Caco-2 (cell line): ENCODE results near the gene TDRD10. TPM values are rescaled to one million over a fixed set of nuclear protein-coding genes. Genes with fewer than 3 reads are reported as not detected.

ENCODE experiments used
- BruUV-seq: library from RNA; stranded (reverse); fragments of 400-500 nt; replicated peaks from 2 replicates; lab custom pipeline; 2021; lab: Mats Ljungman, UMichigan
- CTCF ChIA-PET: fragments of 300-600 bp; sonication (Branson Sonifier 250); formaldehyde crosslinking; loops from one replicate; lab custom pipeline; 2022; ENCODE audit warnings: antibody characterized with exemption; lab: Charles Lee
- POLR2A ChIA-PET: fragments of 300-600 bp; sonication (Branson Sonifier 250); formaldehyde crosslinking; loops from one replicate; lab custom pipeline; 2022; ENCODE audit warnings: antibody characterized with exemption; lab: Charles Lee
- DNase-seq, 2 experiments: peaks; one replicate each; pipeline versions ENCODE4 v3.0.0 to v3.0.0-alpha.2; 2020 to 2022
- H3K27me3 ChIP-seq: replicated peaks from 2 replicates; pipeline ENCODE4 v1.6.0; 2011; ENCODE audit warnings: low read length; ENCODE audit not compliant: control insufficient read depth, insufficient read depth
- H3K36me3 ChIP-seq: 2 replicates; pipeline ENCODE4 v1.5.1; 2011; ENCODE audit warnings: low read length; ENCODE audit not compliant: control insufficient read depth, insufficient read depth
- H3K4me1 ChIP-seq: fragments of 250-450 bp; sonication (Bioruptor Pico); 2 replicates; pipeline ENCODE4 v1.5.1; 2020; ENCODE audit warnings: mild to moderate bottlenecking
- H3K4me3 ChIP-seq: 2 replicates; pipeline ENCODE4 v1.5.1; 2011; ENCODE audit warnings: low read depth, mild to moderate bottlenecking, control low read depth, low read length
- H3K9me3 ChIP-seq: fragments of 250-450 bp; sonication (Bioruptor Pico); 2 replicates; pipeline ENCODE4 v1.5.1; 2020; ENCODE audit warnings: mild to moderate bottlenecking, moderate library complexity
- H3K27ac Mint-ChIP-seq: one replicate; pipeline ENCODE4 v1.8.0; 2022; ENCODE audit warnings: mixed read lengths; ENCODE audit not compliant: unreplicated experiment
- H3K27me3 Mint-ChIP-seq: one replicate; pipeline ENCODE4 v1.8.0; 2022; ENCODE audit warnings: mixed read lengths; ENCODE audit not compliant: insufficient read depth, unreplicated experiment
- H3K36me3 Mint-ChIP-seq: one replicate; pipeline ENCODE4 v1.8.0; 2022; ENCODE audit warnings: mild to moderate bottlenecking, mixed read lengths; ENCODE audit not compliant: insufficient read depth, unreplicated experiment
- H3K4me1 Mint-ChIP-seq: one replicate; pipeline ENCODE4 v1.8.0; 2022; ENCODE audit warnings: low read depth, mixed read lengths; ENCODE audit not compliant: unreplicated experiment
- H3K4me3 Mint-ChIP-seq: one replicate; pipeline ENCODE4 v1.8.0; 2022; ENCODE audit warnings: mild to moderate bottlenecking, moderate library complexity, mixed read lengths; ENCODE audit not compliant: unreplicated experiment
- H3K9me3 Mint-ChIP-seq: one replicate; pipeline ENCODE4 v1.8.0; 2022; ENCODE audit warnings: mixed read lengths; ENCODE audit not compliant: unreplicated experiment
- intact Hi-C: fragments of 100-400 bp; cut with micrococcal nuclease; formaldehyde crosslinking; loops from one replicate; pipeline ENCODE4 v1.10.0; 2022; ENCODE audit not compliant: unreplicated experiment
- total RNA-seq: library from RNA; stranded (reverse); gene quantifications from 2 replicates; pipeline ENCODE4 v1.2.3, GENCODE V29; 2022
- TF ChIP-seq, protein P1 (sequence below), 2 experiments: fragments of 200-600 bp in 1 of 2; IDR thresholded peaks; 1 replicate in 1 of 2; 2 replicates in 1 of 2; pipeline versions ENCODE4 v1.5.1 to v1.8.0; 2011 to 2022; ENCODE audit warnings: antibody characterized with exemption in 1 of 2, control low read depth in 1 of 2, inconsistent platforms in 1 of 2, low read depth in 1 of 2, low read length in 1 of 2, mild to moderate bottlenecking in 1 of 2, moderate library complexity in 1 of 2; ENCODE audit not compliant: insufficient read depth in 1 of 2, severe bottlenecking in 1 of 2, unreplicated experiment in 1 of 2

The TDRD10 gene
- total RNA-seq, 1 experiment from 2014 or later = not detected

DNA sequence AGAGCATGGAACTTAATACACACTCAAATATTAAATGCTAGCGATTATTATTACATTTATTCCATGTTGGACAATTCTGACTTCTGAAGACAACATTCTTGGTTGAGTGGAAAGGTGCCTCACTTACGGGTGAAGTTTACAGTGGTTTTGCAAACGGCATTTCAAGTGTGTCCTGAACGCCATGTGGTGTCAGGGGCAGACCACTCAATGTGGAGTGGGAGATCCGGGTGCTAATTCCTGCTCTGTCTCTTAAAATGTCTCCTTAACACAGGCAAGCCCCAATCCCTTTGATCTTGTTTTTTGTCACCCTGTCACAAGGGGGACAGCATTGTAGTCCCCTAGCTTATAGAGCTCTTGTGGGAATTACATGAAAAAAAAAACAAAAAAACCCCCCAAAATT lies 5.6 kb upstream of the TDRD10 start:
- ChIA-PET CTCF (interaction anchor here (0.8 kb wide), 1 partner anchor 50 kb away, joined by 3 read pairs; no protein-coding TSS in a partner anchor), POLR2A (no interaction called here)
- BruUV-seq = no TSS peak
- H3K4me1 ChIP-seq = 0 out of 2 replicates have a peak, but pooled peaks cover 7% of the 10 kb centered on the region
- H3K27me3 ChIP-seq = peaks cover 4% of the 10 kb centered on the region; the same call in 1 of the 2 replicates
- TF ChIP-seq, protein P1, sequence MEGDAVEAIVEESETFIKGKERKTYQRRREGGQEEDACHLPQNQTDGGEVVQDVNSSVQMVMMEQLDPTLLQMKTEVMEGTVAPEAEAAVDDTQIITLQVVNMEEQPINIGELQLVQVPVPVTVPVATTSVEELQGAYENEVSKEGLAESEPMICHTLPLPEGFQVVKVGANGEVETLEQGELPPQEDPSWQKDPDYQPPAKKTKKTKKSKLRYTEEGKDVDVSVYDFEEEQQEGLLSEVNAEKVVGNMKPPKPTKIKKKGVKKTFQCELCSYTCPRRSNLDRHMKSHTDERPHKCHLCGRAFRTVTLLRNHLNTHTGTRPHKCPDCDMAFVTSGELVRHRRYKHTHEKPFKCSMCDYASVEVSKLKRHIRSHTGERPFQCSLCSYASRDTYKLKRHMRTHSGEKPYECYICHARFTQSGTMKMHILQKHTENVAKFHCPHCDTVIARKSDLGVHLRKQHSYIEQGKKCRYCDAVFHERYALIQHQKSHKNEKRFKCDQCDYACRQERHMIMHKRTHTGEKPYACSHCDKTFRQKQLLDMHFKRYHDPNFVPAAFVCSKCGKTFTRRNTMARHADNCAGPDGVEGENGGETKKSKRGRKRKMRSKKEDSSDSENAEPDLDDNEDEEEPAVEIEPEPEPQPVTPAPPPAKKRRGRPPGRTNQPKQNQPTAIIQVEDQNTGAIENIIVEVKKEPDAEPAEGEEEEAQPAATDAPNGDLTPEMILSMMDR (IDR thresholded peaks at IDR 0.05; ENCODE audit: insufficient read depth in 1 of 2, low read depth in 1 of 2, low read length in 1 of 2, severe bottlenecking in 1 of 2, unreplicated experiment in 1 of 2) = no peak
- H3K4me3 Mint-ChIP-seq = no peak overlapping the region
- H3K27me3 Mint-ChIP-seq = peaks cover 20% of the 10 kb centered on the region
- peaks cover 6% of the 10 kb centered on the region for H3K36me3 Mint-ChIP-seq
- peaks cover 3% of the 10 kb centered on the region; the same call in 1 of the 2 replicates for H3K9me3 ChIP-seq
- no peak overlapping the region for H3K27ac Mint-ChIP-seq
- intact Hi-C loops = no loop called here
- H3K4me3 ChIP-seq = no peak overlapping the region
- DNase-seq = no peak
- H3K36me3 ChIP-seq = no peaks in the 10 kb centered on the region
- H3K9me3 Mint-ChIP-seq = no peaks in the 10 kb centered on the region
- peaks cover 7% of the 10 kb centered on the region for H3K4me1 Mint-ChIP-seq

DNA sequence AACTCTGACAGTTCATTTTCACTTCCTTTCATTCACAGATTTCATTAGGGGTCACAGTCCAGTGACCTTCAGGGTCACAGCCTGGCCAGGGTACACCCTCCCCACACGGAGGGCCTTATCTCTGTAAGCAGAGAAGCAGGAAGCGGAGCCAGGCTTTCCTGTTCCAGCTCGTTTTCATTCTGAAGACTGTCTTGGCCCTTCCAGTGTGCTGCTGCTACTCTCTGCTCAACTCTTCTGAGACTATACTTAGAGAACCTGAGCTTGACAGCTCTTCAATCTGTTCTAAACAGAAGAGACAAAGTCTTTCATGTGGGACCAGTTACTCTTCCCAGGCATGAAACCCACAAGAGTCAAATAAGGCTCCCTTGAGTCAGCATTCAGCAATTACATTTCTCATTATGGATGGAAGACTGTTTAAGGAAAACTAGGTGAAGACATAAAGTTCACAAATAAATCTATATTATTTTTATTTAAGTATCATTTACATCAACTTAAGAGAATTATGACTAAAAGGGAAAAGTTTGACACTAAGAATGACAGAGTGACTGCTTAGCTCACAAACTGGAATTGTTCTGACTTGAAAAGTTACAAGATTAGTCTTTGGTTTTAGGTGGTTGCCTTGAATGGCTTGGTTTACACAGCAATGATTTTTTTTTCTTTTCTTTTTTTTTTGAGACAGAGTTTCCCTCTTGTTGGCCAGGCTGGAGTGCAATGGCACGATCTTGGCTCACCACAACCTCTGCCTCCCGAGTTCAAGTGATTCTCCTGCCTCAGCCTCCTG lies 4.8 kb upstream of the TDRD10 start:
- CTCF ChIA-PET = interaction anchor here (0.8 kb wide), 1 partner anchor 49 kb away, joined by 3 read pairs; no protein-coding TSS in a partner anchor
- Mint-ChIP-seq H3K36me3 (peaks cover 6% of the 10 kb centered on the region), H3K9me3 (no peaks in the 10 kb centered on the region), H3K27me3 (peaks cover 18% of the 10 kb centered on the region), H3K27ac (no peak overlapping the region), H3K4me3 (no peak overlapping the region), H3K4me1 (peaks cover 7% of the 10 kb centered on the region)
- Histone ChIP-seq H3K9me3 (peaks cover 3% of the 10 kb centered on the region; the same call in 1 of the 2 replicates), H3K36me3 (no peaks in the 10 kb centered on the region), H3K4me3 (no peak overlapping the region), H3K4me1 (0 out of 2 replicates have a peak, but pooled peaks cover 13% of the 10 kb centered on the region), H3K27me3 (peaks cover 4% of the 10 kb centered on the region; the same call in 1 of the 2 replicates)
- DNase-seq = no peak
- POLR2A ChIA-PET = no interaction called here
- BruUV-seq = no TSS peak
- TF ChIP-seq, protein P1 (IDR thresholded peaks at IDR 0.05; ENCODE audit: insufficient read depth in 1 of 2, low read depth in 1 of 2, low read length in 1 of 2, severe bottlenecking in 1 of 2, unreplicated experiment in 1 of 2) = no peak
- intact Hi-C loops = no loop called here

DNA sequence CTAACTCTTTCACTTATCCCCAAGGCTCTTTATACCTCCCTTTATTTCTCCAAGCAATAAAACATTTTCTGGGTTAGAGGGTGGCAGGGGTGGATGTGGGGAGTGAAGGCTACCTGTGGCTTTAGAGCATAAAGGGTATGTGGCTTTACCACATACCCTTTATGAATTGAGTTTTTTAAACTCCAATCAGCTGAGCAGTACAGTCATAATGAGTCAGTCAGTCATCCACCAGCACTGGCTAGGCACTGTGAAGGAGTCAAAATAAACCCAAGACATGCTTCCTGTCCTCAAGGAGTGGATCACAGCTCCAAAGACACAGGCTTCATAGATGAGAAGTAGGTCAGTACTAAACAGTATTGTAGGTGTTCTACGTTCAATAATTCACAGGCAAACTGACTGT lies 2.6 kb upstream of the TDRD10 start:
- H3K4me3 Mint-ChIP-seq = no peak overlapping the region
- ChIA-PET POLR2A (no interaction called here), CTCF (no interaction called here)
- peaks cover 22% of the 10 kb centered on the region for H3K27me3 Mint-ChIP-seq
- TF ChIP-seq, protein P1 (IDR thresholded peaks at IDR 0.05; ENCODE audit: insufficient read depth in 1 of 2, low read depth in 1 of 2, low read length in 1 of 2, severe bottlenecking in 1 of 2, unreplicated experiment in 1 of 2) = no peak
- peaks cover 7% of the 10 kb centered on the region for H3K4me1 Mint-ChIP-seq
- H3K27ac Mint-ChIP-seq = no peak overlapping the region
- Histone ChIP-seq H3K4me1 (0 out of 2 replicates have a peak, but pooled peaks cover 13% of the 10 kb centered on the region), H3K9me3 (peaks cover 3% of the 10 kb centered on the region; the same call in 1 of the 2 replicates), H3K4me3 (no peak overlapping the region), H3K36me3 (no peaks in the 10 kb centered on the region), H3K27me3 (peaks cover 4% of the 10 kb centered on the region; the same call in 1 of the 2 replicates)
- intact Hi-C loops = no loop called here
- DNase-seq = no peak
- no peaks in the 10 kb centered on the region for H3K9me3 Mint-ChIP-seq
- H3K36me3 Mint-ChIP-seq = peaks cover 6% of the 10 kb centered on the region
- BruUV-seq = no TSS peak
